ENCODE data around the gene RGS6.

The RGS6 gene

DNA sequence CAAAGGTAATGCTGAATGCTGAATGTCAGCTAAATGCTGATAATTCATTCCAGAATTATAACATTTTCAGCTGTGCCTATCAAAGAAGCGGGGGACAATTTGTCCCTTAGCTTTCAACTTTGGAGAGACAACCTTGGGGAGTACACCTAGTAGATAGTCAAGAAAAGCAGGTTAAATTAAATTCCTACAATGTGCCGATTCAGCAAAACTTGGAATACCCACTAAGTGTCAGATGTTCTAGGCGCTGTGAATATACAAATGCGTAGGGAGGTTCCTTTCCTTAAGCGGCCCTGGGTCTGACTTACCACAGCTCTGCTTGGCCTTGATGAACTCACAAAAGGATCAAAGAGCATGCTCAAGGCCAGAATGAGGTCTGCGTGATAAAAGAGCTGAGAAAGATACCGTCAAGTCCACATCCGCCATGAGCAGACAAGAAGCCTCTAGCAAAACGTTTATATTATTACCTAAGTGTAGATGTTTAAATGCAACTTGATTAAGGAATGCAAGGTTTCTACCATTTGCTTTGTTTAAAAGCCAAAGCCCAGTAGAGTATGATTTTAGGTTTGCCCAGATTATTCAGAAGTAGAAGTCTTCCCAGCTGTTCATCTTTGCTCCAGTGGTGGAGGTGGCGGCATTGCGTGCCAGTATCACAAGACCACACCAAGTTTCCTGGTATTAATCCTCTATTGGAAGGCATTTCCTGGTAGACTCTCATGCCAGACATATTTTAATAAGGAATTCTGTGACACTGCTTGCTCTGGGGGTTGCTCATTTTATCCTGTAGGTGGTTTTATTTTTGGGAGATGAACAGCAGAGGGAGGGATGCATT lies 593.1 kb downstream of the RGS6 start:
- DNase-seq (ENCODE audit: low read depth in 2 of 2), result no peak

- no peak for DNase-seq (ENCODE audit: low read depth in 2 of 2)
Measured at GRCh38 chr14:72527591-72527990, 595.4 kb downstream of the RGS6 start.

DNA sequence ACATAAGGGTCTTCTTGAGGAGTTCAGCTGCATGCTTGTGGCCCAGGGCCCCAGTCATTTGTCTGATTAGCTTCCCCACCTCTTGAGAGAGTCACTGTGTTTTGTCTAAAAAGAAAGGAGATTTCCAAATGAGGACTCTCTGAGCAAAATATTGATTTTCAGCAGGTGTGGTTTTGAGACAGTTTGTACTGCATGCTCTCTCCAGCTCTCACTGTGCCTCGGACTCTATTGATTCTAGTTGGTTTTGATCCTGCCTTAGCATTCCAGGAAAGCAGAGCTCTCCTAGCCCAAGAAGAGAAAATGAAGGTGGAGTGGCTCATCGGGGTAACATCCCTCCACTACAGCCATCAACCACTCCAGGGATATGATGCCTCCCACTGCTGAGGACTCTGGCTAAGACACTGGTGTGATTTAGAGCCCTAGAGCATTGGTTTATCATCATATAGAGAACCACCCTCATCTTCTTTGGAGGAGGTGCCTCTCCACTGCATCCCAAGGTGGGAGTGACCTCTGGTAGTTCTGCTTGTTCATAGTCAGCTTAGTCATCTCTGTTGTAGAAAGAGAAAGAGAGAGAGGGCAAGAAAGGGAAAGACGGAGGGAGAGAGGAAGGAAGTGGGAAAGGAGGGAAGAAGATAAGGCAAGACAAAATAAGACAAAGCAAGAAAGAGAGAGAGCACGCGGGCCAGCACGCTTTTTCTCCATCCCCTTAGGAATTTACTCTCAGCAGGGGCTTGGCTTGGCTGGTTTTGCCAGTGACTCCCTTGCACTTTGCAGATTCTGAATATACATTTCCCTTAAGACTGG lies 596.0 kb downstream of the RGS6 start:
- no peak for DNase-seq (ENCODE audit: low read depth in 2 of 2)

DNA sequence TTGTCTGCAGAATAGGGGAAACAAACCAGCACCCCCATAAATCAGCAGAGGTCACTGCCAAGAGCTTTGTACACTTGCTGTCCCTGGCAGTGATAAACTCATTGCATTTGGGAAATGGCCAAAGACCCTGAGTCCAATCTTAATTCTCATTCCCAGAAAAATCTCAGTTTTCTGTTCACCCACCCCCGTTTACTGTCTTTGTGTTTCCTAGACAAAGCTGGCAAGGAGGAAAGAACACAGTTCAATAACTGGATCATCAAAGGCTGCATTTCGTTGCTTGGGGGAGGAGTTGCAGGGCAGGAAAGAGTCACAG lies 596.6 kb downstream of the RGS6 start:
- DNase-seq (ENCODE audit: low read depth in 2 of 2), result no peak

DNA sequence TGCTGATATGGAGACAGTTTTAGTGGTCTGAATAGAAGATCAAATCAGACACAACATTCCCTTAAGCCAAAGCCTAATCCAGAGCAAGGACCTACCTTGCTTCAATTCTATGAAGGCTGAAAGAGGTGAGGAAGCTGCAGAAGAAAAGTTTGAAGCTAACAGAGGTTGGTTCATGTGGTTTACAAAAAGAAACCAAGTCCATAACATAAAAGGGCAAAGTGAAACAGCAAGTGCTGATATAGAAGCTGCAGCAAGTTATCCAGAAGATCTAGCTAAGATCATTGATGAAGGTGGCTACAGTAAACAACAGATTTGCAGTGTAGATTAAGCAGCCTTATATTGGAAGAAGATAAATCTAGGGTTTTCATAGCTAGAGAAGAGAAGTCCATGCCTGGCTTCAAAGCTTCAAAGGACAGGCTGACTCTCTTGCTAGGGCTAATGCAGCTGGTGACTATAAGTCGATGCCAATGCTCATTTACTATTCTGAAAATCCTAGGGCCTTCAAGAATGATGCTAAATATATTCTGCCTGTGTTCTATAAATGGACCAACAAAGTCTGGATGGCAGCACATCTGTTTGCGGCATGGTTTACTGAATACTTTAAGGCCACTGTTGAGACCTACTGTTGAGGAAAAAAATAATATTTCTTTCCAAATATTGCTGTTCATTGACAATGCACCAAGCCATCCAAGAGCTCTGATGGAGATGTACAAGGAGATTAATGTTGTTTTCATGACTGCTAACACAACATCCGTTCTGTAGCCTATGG lies 600.6 kb downstream of the RGS6 start:
- DNase-seq (ENCODE audit: low read depth in 2 of 2), result no peak

DNA sequence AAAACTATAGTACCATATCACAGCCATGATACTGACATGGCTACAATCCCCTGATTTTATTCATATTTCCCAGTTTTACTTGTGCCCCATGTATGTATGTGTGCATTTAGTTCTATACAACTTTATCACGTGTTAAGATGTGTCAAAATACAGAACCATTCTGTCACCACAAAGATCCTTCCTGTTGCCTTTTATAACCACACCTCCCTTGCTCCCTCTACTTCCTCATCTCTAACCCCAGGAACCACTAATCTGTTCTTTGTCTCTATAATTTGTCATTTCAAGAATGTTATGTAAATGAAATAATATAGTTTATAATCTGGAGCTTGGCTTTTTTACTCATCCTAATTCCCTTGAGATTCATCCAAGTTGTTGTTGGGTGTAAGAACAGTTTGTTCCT lies 603.3 kb downstream of the RGS6 start:
- no peak for DNase-seq (ENCODE audit: low read depth in 2 of 2)

DNA sequence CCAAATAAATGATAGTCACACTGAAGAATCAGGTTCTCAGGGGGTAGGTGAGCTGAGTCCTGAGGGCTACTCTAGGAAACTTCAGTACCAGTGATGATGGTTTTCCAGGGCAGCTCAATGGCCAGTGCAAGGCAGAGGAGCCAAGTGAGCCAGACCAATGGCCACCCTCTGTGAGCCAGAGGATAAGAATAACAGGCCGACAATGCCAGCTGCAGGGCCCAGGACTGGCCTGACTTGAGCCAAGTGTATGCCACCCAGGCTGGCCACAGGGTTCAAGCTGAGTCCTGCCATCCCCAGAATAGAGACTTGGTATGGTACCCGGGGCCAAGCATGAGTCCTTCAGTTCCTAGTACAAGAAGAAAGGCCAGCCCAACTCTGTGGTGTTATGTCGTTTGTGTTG lies 606.2 kb downstream of the RGS6 start:
- no peak for DNase-seq (ENCODE audit: low read depth in 2 of 2)

GRCh38 chr14:72539661-72540315 lies 607.6 kb downstream of the RGS6 start:
- no peak for DNase-seq (ENCODE audit: low read depth in 2 of 2)

DNA sequence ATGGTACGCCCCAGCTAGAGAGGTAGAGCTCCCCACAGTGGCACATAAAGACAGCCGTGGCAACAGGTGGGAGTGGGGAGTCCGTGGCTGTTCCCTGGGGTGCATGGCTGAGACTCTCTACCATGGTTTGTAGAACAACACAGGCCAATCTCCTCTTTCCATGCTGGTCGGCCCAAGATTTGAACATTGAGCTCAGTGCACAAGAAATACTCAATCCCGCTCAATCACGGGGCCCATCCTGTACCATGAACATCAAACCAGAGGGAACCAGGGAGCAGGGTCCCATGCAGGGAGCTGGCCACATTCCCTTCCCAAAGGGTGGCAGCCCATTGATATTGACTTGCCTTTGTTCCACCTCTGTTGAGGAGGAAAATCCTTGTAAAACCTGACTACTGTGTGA lies 608.6 kb downstream of the RGS6 start:
- DNase-seq (ENCODE audit: low read depth in 2 of 2), result no peak

- DNase-seq (ENCODE audit: low read depth in 2 of 2), result no peak
Measured at GRCh38 chr14:72541546-72541945, 609.3 kb downstream of the RGS6 start.

DNA sequence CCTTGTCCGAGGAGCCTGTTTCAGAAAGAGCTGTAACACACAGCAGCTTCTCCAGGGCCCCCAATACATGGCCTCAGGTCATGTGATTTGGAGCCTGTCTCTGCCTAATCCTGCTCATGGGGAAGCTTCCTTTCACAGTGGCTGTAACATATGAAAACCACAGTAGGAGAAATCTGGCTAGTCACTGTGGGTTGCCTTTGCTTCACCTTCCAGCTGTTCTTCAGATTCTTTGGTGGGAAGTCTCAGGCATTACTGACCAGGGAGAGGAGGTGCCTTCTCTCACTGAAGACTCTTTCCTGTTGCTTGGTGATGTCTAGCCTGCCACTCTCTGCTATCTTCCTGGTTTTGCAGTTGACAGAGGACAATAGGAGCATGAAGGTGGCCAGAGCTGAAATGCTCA lies 611.1 kb downstream of the RGS6 start:
- DNase-seq (ENCODE audit: low read depth in 2 of 2), result no peak

DNA sequence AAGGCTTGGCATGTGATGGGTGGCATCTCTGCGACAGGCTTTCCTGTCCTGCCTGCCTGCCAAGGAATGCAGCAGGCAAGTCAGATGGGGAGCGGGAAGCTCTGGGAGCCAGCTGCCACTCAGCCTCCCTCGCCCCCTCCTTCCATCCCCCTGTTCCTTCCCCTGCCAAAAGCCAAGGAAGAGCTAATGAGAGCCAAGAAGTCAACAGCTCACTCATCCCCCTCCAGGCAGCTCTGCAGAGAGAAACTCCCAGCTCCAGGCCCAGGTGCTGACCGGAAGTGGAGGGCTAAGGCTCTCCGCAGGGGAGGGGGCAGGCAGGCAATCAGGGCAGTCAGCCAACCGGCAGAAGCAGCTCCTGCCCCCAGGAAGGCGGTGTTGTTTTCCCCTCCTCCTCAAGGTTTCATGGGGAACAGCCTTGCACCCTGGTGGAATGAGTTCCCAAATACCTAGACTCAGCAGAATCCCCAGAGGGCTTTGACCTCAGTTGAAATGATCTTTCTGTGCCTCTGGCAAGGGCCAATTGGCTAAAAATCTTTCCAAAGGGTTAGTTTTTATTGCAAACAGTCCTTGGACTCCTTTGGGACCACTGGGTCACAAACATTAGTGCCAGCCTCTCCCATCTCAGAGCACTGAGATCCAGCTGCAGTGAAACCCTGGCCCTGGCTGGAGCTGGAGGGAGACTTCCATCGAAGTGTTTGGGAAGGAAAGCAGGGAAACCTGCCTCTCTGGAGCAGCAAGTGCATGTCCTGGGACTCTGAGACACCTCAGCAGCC lies 612.6 kb downstream of the RGS6 start:
- no peak for DNase-seq (ENCODE audit: low read depth in 2 of 2)

- no peak for DNase-seq (ENCODE audit: low read depth in 2 of 2)
Measured at GRCh38 chr14:72545411-72546311, 613.4 kb downstream of the RGS6 start.

GRCh38 chr14:72546344-72547016 lies 614.3 kb downstream of the RGS6 start:
- no peak for DNase-seq (ENCODE audit: low read depth in 2 of 2)

GRCh38 chr14:72547999-72548398 lies 615.8 kb downstream of the RGS6 start:
- DNase-seq (ENCODE audit: low read depth in 2 of 2), result no peak

DNA sequence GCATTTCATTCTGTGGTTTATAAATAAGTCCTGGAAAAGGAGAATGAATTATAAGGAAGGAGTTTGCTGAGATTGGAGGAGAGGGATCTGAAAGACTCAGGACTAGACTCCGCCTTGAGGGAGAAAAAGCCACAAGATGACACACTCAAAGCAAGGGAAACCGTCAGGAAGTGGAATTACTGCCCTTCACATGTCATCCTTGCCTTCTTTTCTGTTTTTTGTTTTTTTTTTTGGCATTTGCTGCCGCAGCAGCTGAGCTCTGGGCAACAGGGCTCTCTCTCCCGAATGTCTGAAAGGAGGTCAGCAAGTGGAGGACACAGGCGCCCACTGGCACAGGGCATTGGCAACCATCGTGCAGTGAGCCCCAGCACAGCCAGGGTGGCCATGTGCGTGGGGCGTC lies 616.8 kb downstream of the RGS6 start:
- DNase-seq (ENCODE audit: low read depth in 2 of 2), result no peak

DNA sequence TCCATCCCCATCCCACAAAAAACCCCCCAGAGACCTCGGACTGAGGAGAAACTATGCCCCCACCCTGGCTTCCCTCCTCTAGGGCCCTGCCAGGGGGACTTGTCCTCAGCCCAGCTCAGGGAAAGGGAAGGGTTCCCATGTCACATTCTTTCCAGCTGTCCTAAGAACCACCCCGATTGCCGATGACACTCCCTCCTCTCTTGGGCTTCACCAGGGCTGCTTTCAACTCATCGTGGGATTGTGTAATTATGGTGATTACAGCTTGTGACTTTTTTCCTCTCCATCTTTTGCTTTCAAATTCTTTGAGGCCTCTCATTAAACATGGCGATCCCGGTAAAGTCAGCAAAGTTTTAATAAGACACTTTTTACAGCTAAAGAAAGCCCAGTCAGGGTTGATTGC lies 617.6 kb downstream of the RGS6 start:
- no peak for DNase-seq (ENCODE audit: low read depth in 2 of 2)

DNA sequence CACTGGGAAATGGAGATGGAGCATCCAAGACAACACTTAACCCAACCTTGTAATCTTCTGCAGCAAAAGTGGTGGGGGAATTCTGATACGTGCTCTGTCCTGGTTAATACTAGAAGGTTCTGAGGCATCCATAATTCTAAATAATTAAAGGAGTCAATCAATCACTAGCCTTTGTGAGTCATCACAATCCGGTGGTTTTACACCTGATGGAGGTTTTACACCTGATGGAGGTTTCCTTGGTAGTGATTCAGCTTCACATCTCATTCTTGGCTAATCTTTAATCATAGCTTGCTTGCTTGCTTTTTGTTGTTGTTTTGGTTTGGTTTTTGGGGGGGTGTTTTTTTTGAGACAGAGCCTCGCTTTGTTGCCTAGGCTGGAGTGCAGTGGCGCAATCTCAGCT lies 618.3 kb downstream of the RGS6 start:
- DNase-seq (ENCODE audit: low read depth in 2 of 2), result no peak

DNA sequence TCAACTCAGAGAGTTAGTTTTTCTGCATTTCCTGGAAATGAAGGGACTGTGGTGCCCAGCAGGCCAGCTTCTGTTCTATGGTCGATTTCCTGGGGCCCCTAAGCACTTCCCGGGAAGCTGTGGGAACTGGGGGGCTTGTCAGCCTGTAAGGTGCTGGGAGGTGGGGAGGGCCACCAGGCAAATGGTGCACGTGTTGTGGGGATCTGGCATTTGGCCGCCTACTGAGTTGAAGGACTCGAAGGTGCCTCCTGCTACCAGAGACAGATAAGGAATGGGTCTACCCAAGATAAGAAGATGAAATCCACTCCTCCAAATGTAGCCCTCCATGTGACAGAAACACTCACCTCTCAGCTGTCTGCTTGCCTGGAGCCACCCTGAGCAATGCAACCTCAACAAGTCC lies 620.0 kb downstream of the RGS6 start:
- DNase-seq (ENCODE audit: low read depth in 2 of 2), result no peak

GRCh38 chr14:72553161-72553560 lies 620.9 kb downstream of the RGS6 start:
- DNase-seq (ENCODE audit: low read depth in 2 of 2), result no peak
